HG03342 (cell line): ENCODE results near the gene URB1.
"Not testable (repeated sequence)": the region's sequence is repeated elsewhere in the genome, so short reads cannot be mapped to it uniquely, and the experiment has no call there.

Source experiments
- ATAC-seq: cut with Tn5 transposase; IDR thresholded peaks from one replicate; pipeline ENCODE4 v1.9.1; 2021; ENCODE audit warnings: mild to moderate bottlenecking, moderate library complexity; ENCODE audit not compliant: unreplicated experiment

The URB1 gene

GRCh38 chr21:32320726-32321125 is 72.1 kb downstream of the URB1 start:
- no peak for ATAC-seq

GRCh38 chr21:32320059-32320458 is 72.8 kb downstream of the URB1 start:
- ATAC-seq: no peak

- ATAC-seq: no peak
Measured at GRCh38 chr21:32319012-32319411, 73.8 kb downstream of the URB1 start.

- ATAC-seq: no peak
Measured at GRCh38 chr21:32317726-32318125, 75.1 kb downstream of the URB1 start.

- no peak for ATAC-seq
Measured at GRCh38 chr21:32316361-32317215, 76.2 kb downstream of the URB1 start.

- no peak for ATAC-seq
Measured at GRCh38 chr21:32315511-32316281, 77.1 kb downstream of the URB1 start.

GRCh38 chr21:32314806-32315205 is 78.0 kb downstream of the URB1 start:
- ATAC-seq: no peak

- no peak for ATAC-seq
Measured at GRCh38 chr21:32312976-32313375, 79.8 kb downstream of the URB1 start.

- no peak for ATAC-seq
Measured at GRCh38 chr21:32312326-32312725, 80.5 kb downstream of the URB1 start.

GRCh38 chr21:32311621-32312020 is 81.2 kb downstream of the URB1 start:
- no peak for ATAC-seq

- ATAC-seq: not testable (repeated sequence)
Measured at GRCh38 chr21:32310976-32311375, 81.8 kb downstream of the URB1 start.

- no peak for ATAC-seq
Measured at GRCh38 chr21:32309906-32310460, 82.8 kb downstream of the URB1 start.

- ATAC-seq: no peak
Measured at GRCh38 chr21:32308696-32309095, 84.1 kb downstream of the URB1 start.

GRCh38 chr21:32307706-32308105 is 85.1 kb downstream of the URB1 start:
- ATAC-seq: no peak

- no peak for ATAC-seq
Measured at GRCh38 chr21:32306021-32306780, 86.6 kb downstream of the URB1 start.

- ATAC-seq: no peak
Measured at GRCh38 chr21:32304998-32305397, 87.8 kb downstream of the URB1 start.

GRCh38 chr21:32303385-32303784 is 89.4 kb downstream of the URB1 start:
- no peak for ATAC-seq

GRCh38 chr21:32302560-32302959 is 90.3 kb downstream of the URB1 start:
- no peak for ATAC-seq

- ATAC-seq: no peak
Measured at GRCh38 chr21:32301596-32301995, 91.2 kb downstream of the URB1 start.

GRCh38 chr21:32300117-32300681 is 92.6 kb downstream of the URB1 start:
- ATAC-seq: no peak

- no peak for ATAC-seq
Measured at GRCh38 chr21:32299695-32300094, 93.1 kb downstream of the URB1 start.
